HAP-1 (cell line): ENCODE data around the gene IL15RA.
"Not testable (repeated sequence)": the region's sequence is repeated elsewhere in the genome, so short reads cannot be mapped to it uniquely, and the experiment has no call there.

Source experiments
- DNase-seq, 2 experiments: peaks; one replicate each; pipeline ENCODE4 v3.0.0-alpha.2; 2016 to 2020; ENCODE audit warnings: low spot score in 2 of 2
- H3K27me3 ChIP-seq: fragments of 250-450 bp; sonication (Bioruptor Pico); 2 replicates; pipeline ENCODE4 v1.5.1; 2020; ENCODE audit warnings: low read depth, mild to moderate bottlenecking, moderate library complexity
- H3K36me3 ChIP-seq: fragments of 250-450 bp; sonication (Bioruptor Pico); replicated peaks from 2 replicates; pipeline ENCODE4 v1.5.1; 2020; ENCODE audit warnings: mild to moderate bottlenecking
- H3K4me1 ChIP-seq: fragments of 250-450 bp; sonication (Bioruptor Pico); 2 replicates; pipeline ENCODE4 v1.5.1; 2020; ENCODE audit warnings: mild to moderate bottlenecking
- H3K4me3 ChIP-seq: fragments of 250-450 bp; sonication (Bioruptor Pico); 2 replicates; pipeline ENCODE4 v1.5.1; 2020; ENCODE audit warnings: mild to moderate bottlenecking, moderate library complexity
- H3K9me3 ChIP-seq: fragments of 250-450 bp; sonication (Bioruptor Pico); 2 replicates; pipeline ENCODE4 v1.5.1; 2020; ENCODE audit warnings: mild to moderate bottlenecking, moderate library complexity
- in situ Hi-C: fragments of 300-500 bp; cut with MboI; formaldehyde crosslinking; loops from 3 replicates; pipeline ENCODE4 v1.14.3; 2020; ENCODE audit warnings: low sequenced_read_pairs, inconsistent platforms, mixed read lengths

IL15RA gene

GRCh38 chr10:6012121-6012905 is 35.0 kb upstream of the IL15RA start:
- H3K36me3 ChIP-seq: no peaks in the 10 kb centered on the region
- H3K9me3 ChIP-seq: no peaks in the 10 kb centered on the region; the same call in 1 of the 2 replicates
- no peaks in the 10 kb centered on the region for H3K4me1 ChIP-seq
- no peak for DNase-seq
- in situ Hi-C loops: no loop called here
- no peak overlapping the region for H3K4me3 ChIP-seq
- H3K27me3 ChIP-seq: no peaks in the 10 kb centered on the region; the same call in 1 of the 2 replicates

DNA sequence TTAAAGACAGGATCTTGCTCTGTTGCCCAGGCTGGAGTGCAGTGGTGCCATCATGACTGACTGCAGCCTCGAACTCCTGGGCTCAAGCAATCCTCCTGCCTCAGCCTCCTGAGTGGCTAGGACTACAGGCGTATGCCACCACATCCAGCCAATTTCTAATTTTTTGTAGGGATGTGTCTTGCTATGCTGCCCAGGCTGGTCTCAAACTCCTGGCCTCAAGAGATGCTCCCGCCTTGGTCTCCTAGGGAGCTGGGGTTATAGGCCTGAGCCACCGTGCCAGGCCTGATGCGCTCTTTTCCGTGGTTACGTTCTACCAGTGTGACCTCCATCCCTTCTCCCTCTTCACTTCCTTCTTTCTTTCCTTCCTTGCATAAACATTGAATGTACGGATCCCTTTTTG is 34.2 kb upstream of the IL15RA start:
- Histone ChIP-seq H3K4me1 (no peaks in the 10 kb centered on the region), H3K36me3 (no peaks in the 10 kb centered on the region), H3K9me3 (no peaks in the 10 kb centered on the region; the same call in 1 of the 2 replicates), H3K4me3 (no peak overlapping the region), H3K27me3 (no peaks in the 10 kb centered on the region)
- in situ Hi-C loops: no loop called here
- DNase-seq: no peak

- DNase-seq: no peak
- Histone ChIP-seq H3K36me3 (no peaks in the 10 kb centered on the region), H3K4me3 (no peak overlapping the region), H3K9me3 (no peaks in the 10 kb centered on the region; the same call in 1 of the 2 replicates), H3K4me1 (no peaks in the 10 kb centered on the region), H3K27me3 (no peaks in the 10 kb centered on the region)
- in situ Hi-C loops: no loop called here
Measured at GRCh38 chr10:6010569-6010968, 33.2 kb upstream of the IL15RA start.

DNA sequence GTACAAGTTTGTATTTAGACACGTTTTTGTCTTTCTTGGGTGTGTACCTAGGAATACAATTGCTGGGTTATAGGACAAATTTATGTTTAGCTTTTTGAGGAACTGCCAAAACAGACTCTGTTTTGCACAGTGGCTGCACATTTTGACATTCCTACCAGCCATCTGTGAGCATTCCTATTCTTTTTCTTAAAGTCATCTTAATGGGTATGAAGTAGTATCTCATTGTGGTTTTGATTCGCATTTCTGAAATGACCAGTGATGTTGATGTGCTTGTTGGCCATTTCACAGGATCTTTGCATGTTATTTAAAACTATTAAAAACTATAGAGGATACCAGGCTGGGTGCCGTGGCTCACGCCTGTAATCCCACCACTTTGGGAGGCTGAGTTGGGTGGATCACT is 32.6 kb upstream of the IL15RA start:
- DNase-seq: no peak
- in situ Hi-C loops: no loop called here
- Histone ChIP-seq H3K36me3 (no peaks in the 10 kb centered on the region), H3K4me1 (no peaks in the 10 kb centered on the region), H3K27me3 (no peaks in the 10 kb centered on the region), H3K4me3 (no peak overlapping the region), H3K9me3 (no peaks in the 10 kb centered on the region; the same call in 1 of the 2 replicates)

DNA sequence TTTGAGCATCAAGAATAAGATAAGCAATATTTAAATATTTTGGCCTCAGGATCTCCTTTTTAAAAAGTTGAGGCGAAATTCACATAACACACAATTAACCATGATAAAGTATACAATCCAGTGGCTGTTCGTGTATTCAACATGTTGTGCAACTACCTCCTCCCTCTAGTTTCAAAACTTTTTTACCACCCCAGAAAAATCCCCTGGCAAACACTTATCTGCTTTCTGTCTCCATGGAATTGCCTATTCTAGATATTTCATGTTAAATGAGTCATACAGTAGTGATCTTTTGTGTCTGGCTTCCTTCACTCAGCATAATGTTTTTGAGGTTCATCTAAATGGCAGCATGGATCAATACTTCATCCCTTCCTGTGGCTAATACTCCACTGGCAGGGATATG is 31.8 kb upstream of the IL15RA start:
- no peak for DNase-seq
- Histone ChIP-seq H3K36me3 (no peaks in the 10 kb centered on the region), H3K4me3 (no peak overlapping the region)

DNA sequence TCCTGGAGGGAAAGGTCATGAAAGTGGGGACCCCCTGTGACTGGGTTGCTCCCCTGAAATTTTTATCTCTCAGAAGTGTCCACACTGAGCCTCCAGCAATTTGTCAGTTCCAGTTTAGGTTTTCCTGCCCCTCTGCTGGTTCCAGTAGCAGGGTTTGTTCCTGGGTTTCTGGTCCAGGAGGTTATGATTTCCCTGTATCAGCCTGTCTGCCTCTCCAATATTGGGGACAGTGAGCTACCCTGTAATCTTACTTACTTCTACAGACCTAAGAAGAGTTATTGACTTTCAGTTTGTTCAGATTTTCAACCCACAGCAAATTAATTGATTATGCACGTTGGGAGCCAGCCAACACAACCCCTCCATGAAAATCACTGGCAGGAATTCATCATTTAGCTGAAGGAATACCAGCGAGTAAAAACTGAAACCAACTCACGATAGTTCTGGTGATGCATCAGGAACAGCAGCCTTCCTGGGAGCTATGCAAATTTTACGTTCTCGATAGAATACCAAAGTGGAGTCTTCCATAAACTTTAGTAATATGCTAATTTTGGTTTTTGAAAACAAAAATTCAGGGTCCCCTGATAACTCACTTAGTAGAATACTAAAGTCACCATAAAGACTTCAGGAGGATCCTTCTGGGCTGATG is 31.3 kb upstream of the IL15RA start:
- H3K27me3 ChIP-seq: peaks cover 3% of the 10 kb centered on the region; the same call in 1 of the 2 replicates
- no peaks in the 10 kb centered on the region for H3K36me3 ChIP-seq
- no peak overlapping the region for H3K4me3 ChIP-seq
- H3K4me1 ChIP-seq: no peaks in the 10 kb centered on the region
- DNase-seq: no peak
- in situ Hi-C loops: no loop called here
- H3K9me3 ChIP-seq: no peaks in the 10 kb centered on the region; the same call in 1 of the 2 replicates

More for the DNA sequence above, 31.8 kb upstream of the IL15RA start:
- peaks cover 3% of the 10 kb centered on the region; the same call in 1 of the 2 replicates for H3K27me3 ChIP-seq
- no peaks in the 10 kb centered on the region; the same call in 1 of the 2 replicates for H3K9me3 ChIP-seq
- H3K4me1 ChIP-seq: no peaks in the 10 kb centered on the region
- in situ Hi-C loops: no loop called here

DNA sequence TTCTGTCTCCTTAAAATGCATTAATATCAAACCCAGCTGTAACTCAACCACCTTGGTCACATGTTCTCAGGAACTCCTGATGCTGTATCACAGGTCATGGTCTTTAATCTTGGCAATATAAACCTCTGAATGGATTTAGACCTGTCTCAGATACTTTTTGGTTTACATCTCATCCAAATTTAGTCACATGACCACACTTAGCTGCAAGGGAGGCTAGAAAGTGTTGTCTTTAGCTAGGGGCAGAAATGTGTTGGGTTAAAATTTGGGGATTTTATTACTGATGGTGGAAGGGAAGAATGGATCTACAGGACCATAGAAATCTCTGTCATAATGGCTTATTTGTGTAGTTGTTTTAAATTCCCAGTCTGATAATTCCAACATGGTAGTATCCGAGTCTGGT is 29.6 kb upstream of the IL15RA start:
- Histone ChIP-seq H3K36me3 (no peaks in the 10 kb centered on the region), H3K4me3 (no peak overlapping the region), H3K4me1 (no peaks in the 10 kb centered on the region), H3K9me3 (no peaks in the 10 kb centered on the region; the same call in 1 of the 2 replicates), H3K27me3 (peaks cover 3% of the 10 kb centered on the region; the same call in 1 of the 2 replicates)
- in situ Hi-C loops: no loop called here
- DNase-seq: no peak

- no peak for DNase-seq
- peaks cover 3% of the 10 kb centered on the region; the same call in 1 of the 2 replicates for H3K27me3 ChIP-seq
- H3K4me3 ChIP-seq: no peak overlapping the region
- no peaks in the 10 kb centered on the region; the same call in 1 of the 2 replicates for H3K9me3 ChIP-seq
- H3K36me3 ChIP-seq: no peaks in the 10 kb centered on the region
- no peaks in the 10 kb centered on the region for H3K4me1 ChIP-seq
- in situ Hi-C loops: no loop called here
Measured at GRCh38 chr10:6006546-6006945, 29.2 kb upstream of the IL15RA start.

DNA sequence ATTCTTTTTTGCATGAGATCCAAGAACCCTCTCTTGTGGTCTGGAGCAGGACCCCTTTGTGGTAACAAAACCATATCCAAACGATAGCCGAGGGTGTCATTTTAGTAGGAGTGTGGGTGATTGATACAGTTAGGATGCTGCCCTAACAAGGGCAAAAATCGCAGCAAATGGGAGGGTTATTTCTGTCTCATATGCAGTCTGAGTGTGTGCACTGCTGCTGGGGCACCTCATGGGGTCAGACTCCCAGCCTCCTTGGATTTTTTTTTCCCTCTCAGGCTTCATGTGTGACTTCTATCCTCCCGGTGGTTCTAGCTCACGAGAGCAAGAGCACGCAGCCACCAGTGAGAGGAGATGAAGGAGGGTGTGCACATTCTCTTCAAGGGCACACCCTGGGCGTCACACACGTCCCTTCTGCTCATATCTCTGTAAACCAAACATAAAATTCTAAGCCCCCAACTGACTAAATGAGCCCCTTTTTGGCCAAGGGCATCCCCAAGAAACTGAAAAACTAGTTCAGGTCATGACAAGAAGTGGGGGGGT is 28.6 kb upstream of the IL15RA start:
- in situ Hi-C loops: no loop called here
- DNase-seq: no peak
- no peak overlapping the region for H3K4me3 ChIP-seq
- H3K36me3 ChIP-seq: no peaks in the 10 kb centered on the region
- H3K27me3 ChIP-seq: peaks cover 3% of the 10 kb centered on the region; the same call in 1 of the 2 replicates
- no peaks in the 10 kb centered on the region for H3K4me1 ChIP-seq
- no peaks in the 10 kb centered on the region; the same call in 1 of the 2 replicates for H3K9me3 ChIP-seq

DNA sequence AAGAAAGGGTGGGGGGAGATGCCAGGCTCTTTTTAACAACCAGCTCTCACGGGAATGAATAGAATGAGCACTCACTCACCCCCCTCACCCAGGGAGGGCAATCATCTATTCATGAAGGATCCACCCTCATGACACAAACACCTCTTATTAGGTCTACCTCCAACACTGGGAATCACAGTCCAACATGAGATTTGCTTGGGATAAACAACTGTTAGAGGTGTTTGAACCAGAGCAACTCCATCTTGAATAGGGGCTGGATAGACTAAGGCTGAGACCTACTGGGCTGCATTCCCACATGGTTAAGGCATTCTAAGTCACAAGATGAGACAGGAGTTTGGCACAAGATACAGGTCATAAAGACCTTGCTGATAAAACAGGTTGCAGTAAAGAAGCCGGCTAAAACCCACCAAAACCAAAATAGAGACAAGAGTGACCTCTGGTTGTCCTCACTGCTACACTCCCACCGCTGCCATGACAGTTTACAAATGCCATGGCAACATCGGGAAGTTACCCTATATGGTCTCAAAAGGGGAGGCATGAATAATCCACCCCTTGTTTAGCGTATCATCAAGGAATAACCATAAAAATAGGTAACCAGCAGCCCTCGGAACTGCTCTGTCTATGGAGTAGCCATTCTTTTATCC is 27.9 kb upstream of the IL15RA start:
- in situ Hi-C loops, H3K4me3 ChIP-seq: not testable (repeated sequence)

GRCh38 chr10:6002809-6003510 is 25.6 kb upstream of the IL15RA start:
- Histone ChIP-seq H3K4me3 (no peak overlapping the region), H3K4me1 (no peaks in the 10 kb centered on the region), H3K27me3 (peaks cover 7% of the 10 kb centered on the region; the same call in 1 of the 2 replicates), H3K9me3 (no peaks in the 10 kb centered on the region; the same call in 1 of the 2 replicates), H3K36me3 (no peaks in the 10 kb centered on the region)
- no peak for DNase-seq
- in situ Hi-C loops: no loop called here

More for the DNA sequence above, 27.9 kb upstream of the IL15RA start:
- H3K27me3 ChIP-seq, H3K36me3 ChIP-seq, H3K9me3 ChIP-seq, DNase-seq, H3K4me1 ChIP-seq: not testable (repeated sequence)

GRCh38 chr10:5999440-6000165 is 22.3 kb upstream of the IL15RA start:
- H3K36me3 ChIP-seq: no peaks in the 10 kb centered on the region
- peaks cover 7% of the 10 kb centered on the region; the same call in 1 of the 2 replicates for H3K27me3 ChIP-seq
- no peaks in the 10 kb centered on the region for H3K9me3 ChIP-seq
- no peaks in the 10 kb centered on the region for H3K4me1 ChIP-seq
- in situ Hi-C loops: no loop called here
- no peak overlapping the region for H3K4me3 ChIP-seq
- DNase-seq: no peak
